ENCODE measurements around the gene ANXA7.

The ANXA7 gene
- 90.7 to 108 (median 98.1) reads per million in 4 donors for total RNA-seq

DNA sequence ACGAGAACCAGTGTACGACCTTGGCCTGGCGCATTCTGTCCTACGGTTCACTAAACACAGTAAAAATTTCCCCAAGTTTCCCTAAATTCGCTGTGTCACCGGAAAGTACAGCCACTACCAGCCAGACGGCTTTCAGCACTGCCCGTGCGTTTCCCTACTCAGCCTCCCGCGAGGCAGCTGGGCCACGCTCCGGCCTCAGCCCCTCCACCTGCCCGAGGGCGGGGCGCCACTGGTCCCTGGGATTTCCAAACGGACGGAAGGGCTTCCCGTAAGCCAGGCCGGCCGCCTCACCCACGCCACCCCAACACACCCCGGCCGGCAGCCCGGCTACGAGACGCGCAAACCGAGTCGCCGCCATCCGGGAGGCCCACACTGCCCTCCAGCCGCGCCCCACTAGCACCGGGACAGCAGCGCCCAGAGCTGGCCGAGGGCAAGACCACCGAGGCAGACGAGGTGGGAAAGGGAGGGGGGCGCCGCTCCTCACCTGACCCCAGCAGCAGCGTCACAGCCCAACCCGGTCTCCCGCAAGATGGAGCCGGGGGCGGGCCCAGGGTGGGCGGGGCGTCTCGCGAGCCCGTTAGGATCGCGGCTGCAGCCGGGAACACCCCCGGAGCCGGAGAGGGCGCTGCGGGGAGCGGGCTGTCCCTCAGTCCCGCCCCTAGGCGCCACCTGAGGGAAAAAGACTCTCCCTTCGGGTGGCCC is at the start of gene ANXA7:
Gene ANXA7, minus strand, starts transcription at position 531 of the 702 bp plus-strand sequence. CDS start 13,202 bp downstream, outside the sequence.
- DNase-seq = peak; percentile 90 to 94 (median 91)

DNA sequence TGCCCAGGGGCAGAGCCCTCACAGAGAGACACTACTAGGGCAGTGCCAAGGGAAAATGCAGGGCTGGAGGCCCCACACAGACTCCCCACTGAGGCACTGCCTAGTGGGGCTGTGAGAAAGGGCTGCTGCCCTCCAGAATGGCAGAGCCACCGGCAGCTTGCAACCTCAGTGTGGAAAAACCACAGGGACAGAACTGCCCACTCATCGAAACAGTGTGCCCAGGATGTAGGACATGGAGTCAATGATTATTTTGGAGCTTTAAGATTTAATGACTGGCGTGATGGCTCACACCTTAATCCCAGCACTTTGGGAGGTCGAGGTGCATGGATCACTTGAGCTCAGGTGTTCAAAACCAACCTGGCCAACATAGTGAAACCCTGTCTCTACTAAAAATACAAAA is 47.0 kb upstream of the ANXA7 start:
- DNase-seq = no peak

DNA sequence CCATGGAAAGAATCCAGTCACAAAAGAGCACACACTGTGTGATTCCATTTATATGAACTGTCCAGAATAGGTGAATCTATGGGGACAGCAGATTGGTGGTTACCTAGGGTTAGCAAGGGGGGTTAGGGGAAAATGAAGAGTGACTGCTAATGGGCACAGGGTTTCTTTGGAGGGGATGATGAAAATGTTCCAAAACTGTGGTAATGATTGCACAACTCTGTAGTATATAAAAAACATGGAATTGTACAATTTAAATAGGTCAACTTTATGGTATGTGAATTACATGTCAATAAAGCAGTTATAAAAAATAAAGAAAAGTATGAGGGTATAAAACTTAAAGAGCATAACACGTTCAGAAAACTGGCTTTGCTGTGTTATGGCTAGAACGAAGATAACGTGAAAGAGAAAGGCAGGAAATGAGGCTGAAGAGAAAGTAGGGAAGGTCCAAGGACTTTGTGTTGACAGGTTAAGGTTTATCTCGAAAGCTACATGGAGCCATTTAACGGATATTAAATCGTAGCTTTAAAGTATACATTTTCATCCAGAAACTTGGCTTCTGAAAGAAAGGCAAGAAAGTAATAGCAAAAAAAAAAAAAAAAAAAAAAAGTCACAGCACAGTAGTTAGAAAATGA is 45.9 kb upstream of the ANXA7 start:
- no peak for DNase-seq

DNA sequence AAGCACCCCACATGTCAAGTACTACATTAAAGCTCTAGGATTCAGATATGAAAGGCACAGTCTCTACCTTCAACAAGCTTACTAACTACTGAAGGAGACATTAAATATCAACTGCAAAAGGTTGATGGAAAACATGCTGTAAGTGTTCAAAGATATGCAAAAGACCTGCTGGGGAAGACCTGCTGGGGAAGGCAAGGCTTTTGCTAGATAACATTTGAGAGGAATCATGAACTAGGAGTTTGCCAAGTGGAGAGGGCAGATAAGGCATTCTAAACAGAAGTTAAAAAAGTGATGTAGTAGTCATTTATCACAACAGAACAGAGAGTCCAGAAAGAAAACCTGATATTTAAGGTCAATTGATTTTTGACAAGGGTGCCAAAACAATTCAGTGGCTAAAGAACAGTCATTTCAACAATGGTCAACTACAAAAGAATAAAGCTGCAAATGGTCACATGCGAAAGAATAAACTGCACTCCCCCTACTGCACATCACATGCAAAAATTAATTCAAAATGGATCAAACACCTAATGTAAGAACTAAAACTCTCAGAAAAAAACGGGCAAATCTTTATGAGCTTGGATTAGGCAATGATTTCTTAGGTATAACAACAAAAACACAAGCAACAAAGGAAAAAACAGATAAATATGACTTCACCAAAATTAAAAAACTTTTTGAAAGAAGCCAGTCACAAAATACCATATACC is 42.5 kb upstream of the ANXA7 start:
- no peak for DNase-seq

DNA sequence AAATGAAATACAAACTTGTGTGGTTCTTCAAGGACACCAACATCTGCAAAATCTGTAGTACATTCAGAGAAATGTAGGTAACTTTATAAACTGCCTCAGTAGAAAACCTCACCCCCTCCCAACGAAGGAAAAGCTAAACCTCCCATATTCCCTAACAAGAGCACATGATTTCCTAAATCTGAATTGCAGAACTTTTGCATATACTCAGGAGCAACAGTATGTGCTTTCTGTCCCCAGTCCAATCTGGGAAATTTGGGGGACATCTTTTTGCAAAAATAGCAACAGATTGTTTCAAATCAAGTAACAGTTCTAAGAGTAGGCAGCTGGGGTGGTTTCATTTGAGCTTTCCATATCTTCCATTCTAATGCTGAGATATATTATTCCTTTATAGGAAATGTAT is 35.3 kb upstream of the ANXA7 start:
- no peak for DNase-seq

DNA sequence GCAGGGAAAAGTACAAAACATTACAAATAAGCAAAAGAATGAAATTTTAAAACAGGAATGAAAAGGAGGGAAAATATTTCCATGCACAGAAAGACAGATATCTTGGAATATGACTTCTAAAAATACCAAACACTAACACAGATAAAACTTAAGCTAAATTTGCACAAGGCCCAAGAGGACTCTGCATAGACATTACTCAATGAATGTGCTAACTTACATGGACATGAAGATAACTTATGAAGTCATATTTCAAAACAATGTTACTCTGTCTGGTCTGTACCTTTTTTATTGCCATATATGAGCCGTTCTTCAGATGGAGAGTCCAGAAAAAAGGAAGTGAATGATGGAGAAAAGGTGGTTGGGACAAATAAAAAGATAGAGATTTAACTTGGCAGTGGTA is 34.5 kb upstream of the ANXA7 start:
- no peak for DNase-seq

DNA sequence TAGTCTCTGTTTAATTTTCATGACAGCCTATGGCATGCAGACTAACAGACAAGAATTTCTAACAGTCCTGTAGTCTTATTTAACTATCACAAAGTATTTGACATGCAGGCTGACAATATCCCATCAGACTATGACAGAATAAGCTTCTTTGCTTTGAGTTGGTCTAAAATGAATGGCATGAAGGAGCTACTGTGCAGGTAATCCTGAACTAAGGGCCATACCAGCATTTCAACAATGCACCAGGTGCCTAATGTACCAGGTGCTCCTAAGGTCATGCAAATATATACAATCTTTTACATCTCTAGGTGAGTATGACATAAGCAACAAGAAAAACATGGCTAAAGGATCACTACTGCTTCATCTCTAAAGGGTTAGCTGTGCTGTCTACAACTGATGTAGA is 33.1 kb upstream of the ANXA7 start:
- no peak for DNase-seq

DNA sequence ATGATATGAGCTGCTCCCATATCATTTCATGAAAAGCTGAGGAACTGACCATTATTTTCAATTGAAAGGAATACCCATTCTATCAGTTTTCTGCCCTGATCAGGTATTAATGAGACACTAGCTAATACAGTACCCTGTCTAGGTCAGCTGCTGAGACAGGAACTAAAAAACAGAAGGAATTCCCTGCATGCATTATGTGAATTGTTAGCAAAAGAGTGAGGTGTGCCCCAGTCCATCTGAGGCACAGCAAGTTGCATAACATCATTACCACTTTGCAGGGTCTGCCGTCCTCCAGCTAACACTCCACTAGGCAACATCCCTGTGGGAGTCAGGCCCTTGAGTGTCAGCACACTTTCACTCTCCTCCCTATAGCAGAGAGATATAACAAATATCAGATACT is 30.6 kb upstream of the ANXA7 start:
- DNase-seq = no peak

DNA sequence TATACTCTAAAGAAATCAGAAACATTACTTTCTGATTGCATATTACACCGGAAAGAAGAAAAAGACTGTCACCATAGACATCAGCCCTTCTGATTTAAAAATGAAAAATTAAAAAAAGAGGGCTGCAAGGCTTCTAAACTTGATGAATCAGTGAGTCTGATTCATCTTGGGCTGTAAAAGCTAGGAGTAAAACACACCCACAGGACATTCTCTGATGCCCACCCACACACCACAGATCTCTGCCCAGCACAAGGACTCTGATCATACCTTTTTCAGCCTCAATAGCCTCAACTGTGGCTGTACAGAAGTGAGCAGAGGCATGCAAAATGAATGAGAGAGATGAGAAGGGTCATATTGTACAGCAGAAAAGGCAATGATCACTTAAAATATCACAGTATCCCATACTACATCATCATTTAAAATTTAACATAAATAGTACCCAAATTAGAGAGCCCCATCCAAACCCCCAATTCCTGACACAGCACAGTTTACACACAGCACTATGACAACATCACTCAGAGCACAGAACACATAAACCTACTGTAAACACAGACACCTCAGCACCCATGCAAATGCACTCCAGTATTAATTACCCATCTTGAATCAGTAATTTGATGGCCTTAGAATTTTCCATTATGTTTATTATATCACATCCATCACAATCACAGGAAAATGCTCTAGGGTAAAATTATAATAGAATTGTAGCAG is 25.9 kb upstream of the ANXA7 start:
- DNase-seq = no peak

DNA sequence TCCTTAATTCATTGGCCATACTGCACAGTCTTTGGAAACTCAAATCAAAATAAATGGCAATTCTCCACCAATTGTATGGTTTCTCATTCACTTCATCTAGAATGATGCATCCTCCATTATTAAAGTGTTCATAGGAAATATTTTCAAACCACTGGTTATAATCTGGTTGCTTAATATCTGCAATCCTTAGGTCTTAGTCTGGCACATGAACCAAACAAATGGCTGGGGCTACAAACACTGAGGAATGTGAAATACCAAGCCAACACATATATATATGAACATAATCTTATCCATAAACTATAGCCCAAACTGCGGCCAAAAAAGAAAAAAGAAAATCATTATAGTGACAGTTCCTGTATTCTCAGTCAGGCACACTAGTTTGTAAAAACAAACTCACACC is 25.2 kb upstream of the ANXA7 start:
- DNase-seq = no peak

DNA sequence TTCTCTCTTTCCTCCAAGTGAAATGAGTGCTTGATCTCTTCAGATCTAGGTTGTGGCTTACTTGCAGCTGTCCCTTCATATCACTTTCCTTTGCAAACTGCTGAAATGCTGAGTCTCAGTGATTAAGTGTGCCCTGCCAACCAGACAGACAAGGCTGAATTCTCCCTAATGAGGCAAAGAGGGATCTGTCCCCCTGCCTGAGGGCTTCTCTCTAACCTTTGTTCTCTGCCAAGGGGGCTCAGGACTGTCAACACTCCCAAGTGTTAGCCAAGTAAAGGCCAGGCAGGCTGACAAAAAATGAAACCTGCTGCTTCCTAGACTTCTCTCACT is 19.6 kb upstream of the ANXA7 start, which contains the start of gene MSS51:
Gene MSS51, minus strand, starts transcription at position 24 of the 330 bp plus-strand sequence. CDS start 5,277 bp downstream, outside the sequence.
- DNase-seq = no peak

DNA sequence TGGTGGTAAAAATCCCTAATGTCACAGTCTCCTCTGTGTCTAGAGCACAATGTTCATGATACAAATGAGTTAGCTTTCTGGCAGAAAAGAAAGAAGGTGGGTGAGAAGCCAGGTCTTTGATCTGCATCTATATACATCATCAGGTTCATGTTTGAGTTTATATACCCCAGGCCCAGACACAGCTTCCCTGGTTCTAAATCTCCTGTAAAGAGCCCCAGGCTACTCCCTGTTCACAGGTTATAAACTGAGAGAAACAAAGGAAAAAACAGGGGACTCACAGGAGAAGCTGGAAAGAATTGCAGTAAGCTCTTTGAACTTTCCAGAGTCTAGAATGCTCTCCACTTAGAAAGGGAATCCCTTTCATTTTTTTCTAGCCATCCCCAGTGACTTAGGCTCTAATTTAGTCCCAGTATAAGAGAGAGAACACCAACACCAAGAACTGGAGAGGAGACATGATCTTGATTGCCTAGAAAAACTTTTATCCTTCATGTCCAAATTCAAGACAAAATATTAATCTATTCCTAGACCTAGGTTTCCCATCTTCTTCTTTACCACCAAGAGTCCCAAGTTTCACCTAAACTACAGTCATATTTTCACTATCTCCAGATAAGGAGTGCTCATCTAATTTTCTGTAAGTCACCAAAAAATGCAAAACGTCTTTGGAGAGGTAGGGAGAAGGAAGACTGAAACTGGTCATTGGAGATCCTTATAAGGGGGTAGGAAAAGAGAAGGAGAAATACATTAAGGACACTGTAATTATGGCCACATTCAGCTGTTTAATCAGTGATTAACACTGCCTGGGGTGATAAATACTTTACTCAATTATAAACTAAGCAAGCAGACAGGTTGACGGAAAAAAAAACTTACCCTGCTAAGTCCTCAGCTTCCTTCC is 19.0 kb upstream of the ANXA7 start:
- DNase-seq = no peak

DNA sequence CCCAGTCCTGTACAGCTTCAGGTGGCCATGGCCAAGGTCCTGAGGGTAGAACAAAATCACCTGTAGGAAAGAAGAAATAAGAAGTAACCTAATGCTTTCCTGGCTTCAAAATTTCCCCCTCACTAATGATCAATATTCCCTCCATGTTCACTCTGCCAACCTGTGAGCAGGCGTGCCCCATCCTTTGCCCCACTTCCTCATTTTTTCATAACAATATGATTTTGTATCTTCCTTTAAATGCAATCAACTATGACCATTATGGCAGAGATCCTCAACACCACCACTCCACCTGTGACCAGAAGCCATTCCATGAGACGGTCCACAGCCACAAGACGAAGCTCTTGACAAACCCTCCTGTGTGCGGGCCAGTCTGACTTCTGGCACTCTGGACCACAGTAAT is 12.5 kb upstream of the ANXA7 start:
- no peak for DNase-seq

DNA sequence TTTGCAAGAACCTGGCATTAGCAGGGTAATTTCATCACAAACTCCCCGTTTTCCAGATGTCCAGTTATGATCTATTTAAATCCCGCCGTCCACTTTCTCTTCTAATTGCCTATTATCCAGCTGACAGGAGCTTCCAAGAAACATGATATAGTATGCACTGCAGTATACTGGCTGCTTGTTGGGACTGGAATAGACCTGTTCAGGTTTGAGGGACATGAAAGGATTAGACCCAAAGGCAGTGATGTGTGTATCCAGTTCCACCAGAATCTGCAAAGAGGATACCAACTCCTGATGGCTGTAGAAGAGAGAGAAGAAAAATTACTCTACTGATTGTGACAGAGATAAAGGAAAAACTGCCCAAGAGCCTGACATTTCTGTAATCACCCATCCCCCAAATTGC is 10.6 kb upstream of the ANXA7 start:
- DNase-seq = no peak

DNA sequence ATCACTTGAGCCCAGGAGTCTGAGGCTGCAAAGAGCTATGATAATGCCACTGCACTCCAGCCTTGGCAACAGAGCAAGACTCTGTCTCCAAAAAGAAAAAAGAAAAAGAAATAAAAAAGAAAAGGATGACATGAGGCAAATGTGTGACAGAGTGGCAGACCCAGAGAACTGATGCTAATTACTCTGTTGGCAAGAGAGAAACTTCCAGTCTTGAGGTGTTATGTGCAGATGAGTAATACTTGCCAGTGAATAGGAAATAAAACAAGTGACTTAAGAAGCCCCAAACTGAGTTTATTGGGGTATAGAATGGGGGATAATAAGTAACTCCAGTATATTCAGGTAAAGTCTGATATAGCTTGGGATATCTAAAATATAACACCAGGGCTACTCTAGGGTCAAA is 9.5 kb upstream of the ANXA7 start:
- DNase-seq = no peak

DNA sequence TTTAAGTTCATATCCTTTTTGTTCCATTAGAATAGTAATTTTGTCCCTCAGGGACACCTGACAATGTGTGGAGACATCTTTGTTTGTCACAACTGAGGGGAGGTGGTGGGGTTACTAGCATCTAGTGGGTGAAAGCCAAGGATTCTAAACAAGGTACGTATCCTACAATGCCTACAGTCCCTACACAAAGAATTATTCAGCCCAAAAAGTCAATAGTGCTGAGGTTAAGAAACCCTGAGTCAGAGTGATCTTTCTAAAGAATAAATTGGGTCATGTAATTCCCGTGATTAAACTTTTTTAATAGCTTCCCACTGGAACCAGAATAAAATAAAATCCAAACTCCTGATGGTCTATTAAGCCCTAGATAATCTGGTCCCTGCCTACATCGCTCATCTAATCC is 2.7 kb upstream of the ANXA7 start:
- no peak for DNase-seq

DNA sequence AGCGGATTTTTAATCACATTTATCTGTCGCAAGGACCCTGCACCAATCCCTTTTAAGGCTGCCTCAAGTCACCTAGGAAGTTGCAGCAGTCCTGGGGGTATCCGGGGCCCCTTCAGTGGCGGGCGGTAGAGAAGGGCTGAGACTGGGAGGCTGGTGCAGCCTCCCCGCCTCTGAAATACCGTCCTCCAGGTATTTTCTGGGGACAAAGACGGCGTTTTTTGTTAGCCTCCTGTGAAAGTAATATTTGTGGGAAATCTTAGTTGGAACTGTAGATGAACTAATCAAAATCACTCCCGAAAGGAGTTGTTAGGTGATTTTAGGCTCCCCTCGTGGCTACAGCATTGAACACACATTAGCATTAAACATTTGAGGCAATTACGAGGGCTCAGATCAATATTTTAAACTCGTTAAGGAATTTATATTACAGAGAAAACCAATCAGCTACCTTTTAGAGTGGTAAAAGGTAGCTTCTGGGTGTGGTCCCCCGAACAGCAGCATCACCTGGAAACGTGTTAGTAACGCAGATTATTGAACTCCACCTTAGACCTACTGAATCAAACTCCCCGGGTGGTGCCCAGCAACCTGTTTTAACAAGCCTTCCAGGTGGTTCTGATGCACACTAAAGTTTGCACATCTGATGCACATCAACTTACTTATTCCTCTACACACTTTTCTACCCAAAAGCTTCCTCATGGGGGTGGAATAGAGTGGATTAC is 530 bp upstream of the ANXA7 start:
- DNase-seq = no peak

DNA sequence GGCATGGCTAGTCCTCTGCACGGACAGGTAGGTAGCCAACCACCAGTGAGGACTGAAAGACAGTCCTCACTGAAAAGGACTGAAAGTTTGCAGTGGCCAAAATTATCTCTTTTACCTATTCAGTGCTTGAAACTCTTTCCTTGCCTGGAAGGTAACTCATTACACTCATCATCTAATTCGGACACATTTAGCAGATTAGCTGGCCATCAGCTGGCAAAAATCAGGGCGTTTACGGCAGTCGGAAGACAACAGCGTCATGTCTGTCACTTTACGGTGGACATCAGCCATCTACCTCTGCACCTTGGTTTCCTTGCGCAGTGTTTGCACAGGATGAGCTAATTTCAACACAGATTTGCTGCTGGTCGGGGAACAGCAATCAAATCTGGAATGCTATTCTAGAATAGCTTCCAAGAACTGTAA is 740 bp downstream of the ANXA7 start:
- peak in 4 of 5 donors; percentile 15 to 71 (median 20) for DNase-seq

DNA sequence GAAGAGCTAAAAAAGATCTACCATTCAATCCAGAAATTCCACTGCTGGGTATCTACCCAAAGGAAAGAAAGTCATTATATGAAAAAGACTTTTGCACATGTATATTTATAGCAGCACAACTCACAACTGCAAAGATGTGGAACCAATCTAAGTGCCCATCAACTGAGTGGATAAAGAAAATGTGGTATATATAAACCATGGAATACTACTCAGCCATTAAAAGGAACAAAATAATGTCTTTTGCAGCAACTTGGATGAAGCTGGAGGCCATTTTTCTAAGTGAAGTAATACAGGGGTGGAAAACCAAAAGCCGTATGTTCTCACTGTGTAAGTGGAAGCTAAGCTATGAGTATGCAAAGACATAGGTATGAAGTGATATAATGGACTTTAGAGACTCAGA is 3.0 kb downstream of the ANXA7 start:
- DNase-seq = no peak

DNA sequence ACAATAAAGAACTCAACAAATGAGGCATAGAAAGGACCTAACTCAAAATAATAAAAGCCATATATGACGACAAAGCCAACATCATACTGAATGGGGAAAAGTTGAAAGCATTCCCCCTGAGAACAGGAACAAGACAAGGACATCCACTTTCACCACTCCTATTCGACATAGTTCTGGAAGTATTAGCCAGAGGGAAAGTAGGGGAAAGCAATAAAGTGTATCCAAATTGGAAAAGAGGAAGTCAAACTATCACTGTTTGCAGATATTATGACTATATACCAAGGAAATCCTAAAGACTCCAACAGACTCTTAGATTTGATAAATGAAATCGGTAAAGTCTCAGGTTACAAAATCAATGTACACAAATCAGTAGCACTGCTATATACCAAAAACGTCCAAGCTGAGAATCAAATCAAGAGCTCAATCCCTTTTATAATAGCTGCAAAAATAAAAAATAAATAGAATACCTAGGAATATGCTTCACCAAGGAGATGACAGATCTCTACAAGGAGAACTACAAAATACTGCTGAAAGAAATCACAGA is 4.8 kb downstream of the ANXA7 start:
- DNase-seq = no peak

DNA sequence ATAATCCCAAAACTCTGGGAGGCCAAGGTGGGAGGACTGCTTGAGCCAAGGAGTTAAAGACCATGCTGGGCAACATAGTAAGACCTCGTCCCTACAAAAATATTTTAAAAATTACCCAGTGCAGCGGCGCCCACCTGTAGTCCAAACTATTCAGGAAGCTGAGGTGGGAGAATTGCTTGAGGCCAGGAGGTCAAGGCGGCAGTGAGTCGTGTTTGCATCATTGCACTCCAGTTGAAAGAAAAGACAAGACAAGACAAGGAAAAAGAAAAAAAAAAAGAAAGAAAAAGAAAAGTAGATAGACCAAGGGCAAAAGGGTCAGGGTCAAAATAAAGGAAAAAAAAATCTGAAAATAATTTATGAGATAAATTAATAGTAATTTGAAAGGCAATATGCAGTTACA is 5.8 kb downstream of the ANXA7 start:
- DNase-seq = no peak
